GM12878 (cell line): Measurements from ENCODE around the gene XPO1. TPM values are rescaled to one million over a fixed set of nuclear protein-coding genes. Genes with fewer than 3 reads are reported as not detected.
A peak's percentile ranks its signal among the peaks of the same experiment; 100 is the strongest.

Experiments
- CBFB ChIP-seq: IDR thresholded peaks from 2 replicates; pipeline ENCODE4 v1.6.1; 2016; ENCODE audit warnings: antibody characterized with exemption, low read depth
- CBX5 ChIP-seq: sonication (generic); IDR thresholded peaks from 2 replicates; pipeline ENCODE4 v1.6.1; 2016; ENCODE audit warnings: low read depth, moderate library complexity, mild to moderate bottlenecking, inconsistent platforms
- MEF2B ChIP-seq: fragments of 450-650 bp; IDR thresholded peaks from 2 replicates; pipeline ENCODE4 v1.6.1; 2018; ENCODE audit warnings: mild to moderate bottlenecking, moderate library complexity; ENCODE audit not compliant: partially characterized antibody, poor library complexity, severe bottlenecking
- SIN3A ChIP-seq: IDR thresholded peaks from 2 replicates; pipeline ENCODE4 v1.6.1; 2012; ENCODE audit warnings: low read depth, low read length, improper control_type of control experiment
- TAF1 ChIP-seq: IDR thresholded peaks from 2 replicates; pipeline ENCODE4 v1.6.1; 2011; ENCODE audit warnings: mild to moderate bottlenecking, low read depth, low read length, borderline replicate concordance
- ZNF384 ChIP-seq: IDR thresholded peaks from 2 replicates; pipeline ENCODE4 v1.6.1; 2012; ENCODE audit warnings: low read depth, mild to moderate bottlenecking, low read length, improper control_type of control experiment, borderline replicate concordance
- ZSCAN29 ChIP-seq: fragments of 450-650 bp; IDR thresholded peaks from 2 replicates; pipeline ENCODE4 v1.6.1; 2017; ENCODE audit warnings: mild to moderate bottlenecking, moderate library complexity
- polyA plus RNA-seq, 11 experiments: library from polyadenylated mRNA; depleted of rRNA in 4 of 11; unstranded in 6 of 11; stranded (reverse) in 5 of 11; fragments of >200 nt; fragmentation: Nextera tagmentation in 4 of 11; fragmentation: Illumina TruSeq in 1 of 11; extraction: Ambion mirVana in 4 of 11; extraction: Trizol in 1 of 11; gene quantifications; 1 replicate in 1 of 11; 2 replicates in 10 of 11; pipeline versions ENCODE4 v1.2.1 to v1.2.3, GENCODE V29; 2011 to 2016; ENCODE audit warnings: inconsistent platforms in 2 of 11, missing spikeins in 2 of 11, low read depth in 1 of 11
- total RNA-seq, 4 experiments: library from RNA; depleted of rRNA in 3 of 4; stranded (reverse); fragments of >200 nt in 3 of 4; fragmentation: Illumina TruSeq in 1 of 4; extraction: Trizol in 1 of 4; gene quantifications; 2 replicates each; pipeline versions ENCODE4 v1.2.1 to v1.2.3, GENCODE V29; 2013 to 2021
- TF ChIP-seq, protein P1 (sequence below): fragments of 450-650 bp; IDR thresholded peaks from 2 replicates; pipeline ENCODE4 v1.6.1; 2017; ENCODE audit warnings: mild to moderate bottlenecking, low read depth, inconsistent platforms; ENCODE audit not compliant: poor library complexity, severe bottlenecking

The XPO1 gene
- total and polyA plus RNA-seq, 10 of the 15 experiments (the other 5 are each of a cell fraction or from before 2014, with no cell fraction given): 57.3 to 216 (median 153) TPM

DNA sequence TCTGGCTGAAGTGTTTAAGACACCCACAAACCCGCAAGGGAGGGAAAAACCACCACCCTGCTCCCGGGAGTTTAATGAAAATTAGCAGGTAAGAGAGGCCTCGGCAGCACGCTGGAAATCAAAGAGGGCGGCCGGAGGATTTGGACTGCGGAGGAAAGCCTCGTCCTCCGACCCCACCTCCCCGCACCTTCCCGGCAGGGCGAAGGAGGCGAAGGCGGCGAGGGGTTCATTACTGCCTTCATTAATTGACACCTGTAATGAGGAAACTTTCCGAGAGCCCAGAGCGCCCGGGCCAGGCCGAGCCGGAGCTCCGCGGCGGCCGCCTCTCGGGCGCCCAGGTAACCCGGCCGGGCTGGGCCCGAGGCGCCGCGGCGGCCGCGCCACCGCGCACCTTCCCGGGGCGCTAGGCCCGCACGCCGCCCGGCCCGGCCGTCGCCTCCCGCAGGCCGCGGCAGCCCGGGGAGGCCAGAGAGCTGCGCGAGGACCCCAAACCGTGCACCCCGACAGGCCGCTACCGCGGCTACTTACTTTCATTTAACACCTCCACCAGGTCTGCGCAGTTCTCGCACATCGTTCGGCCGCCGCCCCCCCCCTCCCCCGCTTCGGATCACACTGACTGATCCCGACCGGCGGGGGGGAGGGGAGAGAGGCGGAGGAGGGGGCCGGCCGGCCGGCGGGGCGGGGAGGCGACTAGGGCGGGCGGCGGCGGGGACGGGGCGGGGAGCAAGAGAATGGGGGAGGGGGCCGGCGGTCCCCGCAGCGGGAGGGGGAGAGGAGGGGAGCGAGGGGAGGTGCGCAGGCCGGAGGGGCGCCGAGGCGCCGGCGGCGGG is 67.8 kb downstream of the XPO1 start (continued):
- TF ChIP-seq, protein P1, sequence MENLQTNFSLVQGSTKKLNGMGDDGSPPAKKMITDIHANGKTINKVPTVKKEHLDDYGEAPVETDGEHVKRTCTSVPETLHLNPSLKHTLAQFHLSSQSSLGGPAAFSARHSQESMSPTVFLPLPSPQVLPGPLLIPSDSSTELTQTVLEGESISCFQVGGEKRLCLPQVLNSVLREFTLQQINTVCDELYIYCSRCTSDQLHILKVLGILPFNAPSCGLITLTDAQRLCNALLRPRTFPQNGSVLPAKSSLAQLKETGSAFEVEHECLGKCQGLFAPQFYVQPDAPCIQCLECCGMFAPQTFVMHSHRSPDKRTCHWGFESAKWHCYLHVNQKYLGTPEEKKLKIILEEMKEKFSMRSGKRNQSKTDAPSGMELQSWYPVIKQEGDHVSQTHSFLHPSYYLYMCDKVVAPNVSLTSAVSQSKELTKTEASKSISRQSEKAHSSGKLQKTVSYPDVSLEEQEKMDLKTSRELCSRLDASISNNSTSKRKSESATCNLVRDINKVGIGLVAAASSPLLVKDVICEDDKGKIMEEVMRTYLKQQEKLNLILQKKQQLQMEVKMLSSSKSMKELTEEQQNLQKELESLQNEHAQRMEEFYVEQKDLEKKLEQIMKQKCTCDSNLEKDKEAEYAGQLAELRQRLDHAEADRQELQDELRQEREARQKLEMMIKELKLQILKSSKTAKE: no peak
- TF ChIP-seq SIN3A (peak; percentile 75; the same call in 1 of the 2 replicates), TAF1 (peak; percentile 34; the same call in 1 of the 2 replicates), ZSCAN29 (0 out of 2 replicates have a peak, but pooled peaks have one; percentile 23), CBX5 (peak; percentile 44; the same call in 1 of the 2 replicates), ZNF384 (no peak), CBFB (peak; percentile 2; the same call in 1 of the 2 replicates), MEF2B (no peak)
